ENCODE measurements around the gene ARHGAP30.

GRCh38 chr1:161098210-161099068 lies 28.7 kb upstream of the ARHGAP30 start, which contains the start of gene KLHDC9:
- TF ChIP-seq CTCF (IDR thresholded peaks at IDR 0.05) (peak in 3 of 4 experiments; percentile 15 to 26 (median 26)), POLR2A (IDR thresholded peaks at IDR 0.05) (no peak)
